ENCODE results near the gene PRKCH.

GRCh38 chr14:61466249-61466904 is 145.0 kb downstream of the PRKCH start:
- TF ChIP-seq POLR2A (IDR thresholded peaks at IDR 0.05) = no peak
- no peak for TF ChIP-seq CTCF (IDR thresholded peaks at IDR 0.05)
